HepG2 (cell line): ENCODE data around the gene SERTAD2. TPM values are rescaled to one million over a fixed set of nuclear protein-coding genes. Genes with fewer than 3 reads are reported as not detected.

ENCODE experiments used
- CEBPG ChIP-seq: IDR thresholded peaks from 2 replicates; pipeline ENCODE4 v1.6.1; 2016
- CHCHD3 ChIP-seq: sonication (generic); formaldehyde crosslinking; IDR thresholded peaks from 2 replicates; pipeline ENCODE4 v1.8.0; 2022; ENCODE audit warnings: mild to moderate bottlenecking, missing genetic modification reagents, moderate library complexity
- ESRRA ChIP-seq: sonication (generic); formaldehyde crosslinking; IDR thresholded peaks from 2 replicates; pipeline ENCODE4 v1.5.1; 2020; ENCODE audit warnings: mild to moderate bottlenecking, low read depth, missing genetic modification reagents
- HDAC1 ChIP-seq: sonication (generic); formaldehyde crosslinking; IDR thresholded peaks from 2 replicates; pipeline ENCODE4 v1.5.1; 2020; ENCODE audit warnings: mild to moderate bottlenecking, missing genetic modification reagents
- MIXL1 ChIP-seq: IDR thresholded peaks from 2 replicates; pipeline ENCODE4 v1.6.1; 2016
- NPAS2 ChIP-seq: sonication (generic); formaldehyde crosslinking; IDR thresholded peaks from 2 replicates; pipeline ENCODE4 v1.8.0; 2022; ENCODE audit warnings: mild to moderate bottlenecking, missing genetic modification reagents, borderline replicate concordance
- NR2F2 ChIP-seq: IDR thresholded peaks from 2 replicates; pipeline ENCODE4 v1.6.1; 2012; ENCODE audit warnings: low read depth, inconsistent platforms, borderline replicate concordance
- RCOR2 ChIP-seq: IDR thresholded peaks from 2 replicates; pipeline ENCODE4 v1.6.1; 2016; ENCODE audit warnings: missing biosample characterization, missing genetic modification reagents
- REXO4 ChIP-seq: sonication (generic); formaldehyde crosslinking; IDR thresholded peaks from 2 replicates; pipeline ENCODE4 v1.8.0; 2022; ENCODE audit warnings: missing genetic modification reagents, mild to moderate bottlenecking, borderline replicate concordance
- TAF1 ChIP-seq: sonication (generic); formaldehyde crosslinking; IDR thresholded peaks from 2 replicates; pipeline ENCODE4 v1.4.0; 2020; ENCODE audit warnings: missing genetic modification reagents
- TRIM24 ChIP-seq: sonication (generic); formaldehyde crosslinking; IDR thresholded peaks from 2 replicates; pipeline ENCODE4 v1.8.0; 2022; ENCODE audit warnings: mild to moderate bottlenecking, missing genetic modification reagents
- ZNF644 ChIP-seq: IDR thresholded peaks from 2 replicates; pipeline ENCODE4 v1.6.1; 2016; ENCODE audit warnings: low read depth
- ZNF746 ChIP-seq: sonication (generic); formaldehyde crosslinking; IDR thresholded peaks from 2 replicates; pipeline ENCODE4 v1.8.0; 2022; ENCODE audit warnings: mild to moderate bottlenecking, missing genetic modification reagents
- ZSCAN30 ChIP-seq: sonication (generic); formaldehyde crosslinking; IDR thresholded peaks from 2 replicates; pipeline ENCODE4 v1.5.0; 2020; ENCODE audit warnings: mild to moderate bottlenecking, missing genetic modification reagents
- ZSCAN5A ChIP-seq: sonication (generic); formaldehyde crosslinking; IDR thresholded peaks from 2 replicates; pipeline ENCODE4 v1.8.0; 2022; ENCODE audit warnings: mild to moderate bottlenecking, missing genetic modification reagents, borderline replicate concordance
- polyA plus RNA-seq, 8 experiments: library from polyadenylated mRNA; depleted of rRNA in 3 of 8; stranded (reverse) in 7 of 8; unstranded in 1 of 8; fragments of >200 nt; fragmentation: Illumina TruSeq in 4 of 8; extraction: Trizol in 4 of 8; gene quantifications; 2 replicates each; pipeline versions ENCODE4 v1.2.1 to v1.2.3, GENCODE V29; 2011 to 2016; ENCODE audit warnings: low read depth in 4 of 8, missing spikeins in 1 of 8, mixed read lengths in 1 of 8; ENCODE audit not compliant: insufficient read depth in 1 of 8
- total RNA-seq, 5 experiments: library from RNA; depleted of rRNA; stranded (reverse); fragments of >200 nt; fragmentation: Illumina TruSeq; extraction: Trizol; gene quantifications; 2 replicates each; pipeline ENCODE4 v1.2.3, GENCODE V29; 2016; ENCODE audit warnings: low read depth in 1 of 5
- TF ChIP-seq, protein P1 (sequence below): sonication (generic); formaldehyde crosslinking; IDR thresholded peaks from one replicate; pipeline ENCODE4 v1.5.1; 2020; ENCODE audit warnings: mild to moderate bottlenecking, missing genetic modification reagents; ENCODE audit errors: not compliant biosample characterization
- TF ChIP-seq, protein P2 (sequence below): sonication (generic); formaldehyde crosslinking; conservative IDR thresholded peaks from 2 replicates; pipeline ENCODE4 v1.4.0; 2020; ENCODE audit warnings: mild to moderate bottlenecking, missing genetic modification reagents, moderate library complexity

Gene SERTAD2
- total and polyA plus RNA-seq, 2 of the 13 experiments (the other 11 are each of a cell fraction or from before 2014, with no cell fraction given) = 6.7 to 22.6 TPM

GRCh38 chr2:64688909-64689308 is 35.2 kb upstream of the SERTAD2 start (continued):
- TF ChIP-seq, protein P1, sequence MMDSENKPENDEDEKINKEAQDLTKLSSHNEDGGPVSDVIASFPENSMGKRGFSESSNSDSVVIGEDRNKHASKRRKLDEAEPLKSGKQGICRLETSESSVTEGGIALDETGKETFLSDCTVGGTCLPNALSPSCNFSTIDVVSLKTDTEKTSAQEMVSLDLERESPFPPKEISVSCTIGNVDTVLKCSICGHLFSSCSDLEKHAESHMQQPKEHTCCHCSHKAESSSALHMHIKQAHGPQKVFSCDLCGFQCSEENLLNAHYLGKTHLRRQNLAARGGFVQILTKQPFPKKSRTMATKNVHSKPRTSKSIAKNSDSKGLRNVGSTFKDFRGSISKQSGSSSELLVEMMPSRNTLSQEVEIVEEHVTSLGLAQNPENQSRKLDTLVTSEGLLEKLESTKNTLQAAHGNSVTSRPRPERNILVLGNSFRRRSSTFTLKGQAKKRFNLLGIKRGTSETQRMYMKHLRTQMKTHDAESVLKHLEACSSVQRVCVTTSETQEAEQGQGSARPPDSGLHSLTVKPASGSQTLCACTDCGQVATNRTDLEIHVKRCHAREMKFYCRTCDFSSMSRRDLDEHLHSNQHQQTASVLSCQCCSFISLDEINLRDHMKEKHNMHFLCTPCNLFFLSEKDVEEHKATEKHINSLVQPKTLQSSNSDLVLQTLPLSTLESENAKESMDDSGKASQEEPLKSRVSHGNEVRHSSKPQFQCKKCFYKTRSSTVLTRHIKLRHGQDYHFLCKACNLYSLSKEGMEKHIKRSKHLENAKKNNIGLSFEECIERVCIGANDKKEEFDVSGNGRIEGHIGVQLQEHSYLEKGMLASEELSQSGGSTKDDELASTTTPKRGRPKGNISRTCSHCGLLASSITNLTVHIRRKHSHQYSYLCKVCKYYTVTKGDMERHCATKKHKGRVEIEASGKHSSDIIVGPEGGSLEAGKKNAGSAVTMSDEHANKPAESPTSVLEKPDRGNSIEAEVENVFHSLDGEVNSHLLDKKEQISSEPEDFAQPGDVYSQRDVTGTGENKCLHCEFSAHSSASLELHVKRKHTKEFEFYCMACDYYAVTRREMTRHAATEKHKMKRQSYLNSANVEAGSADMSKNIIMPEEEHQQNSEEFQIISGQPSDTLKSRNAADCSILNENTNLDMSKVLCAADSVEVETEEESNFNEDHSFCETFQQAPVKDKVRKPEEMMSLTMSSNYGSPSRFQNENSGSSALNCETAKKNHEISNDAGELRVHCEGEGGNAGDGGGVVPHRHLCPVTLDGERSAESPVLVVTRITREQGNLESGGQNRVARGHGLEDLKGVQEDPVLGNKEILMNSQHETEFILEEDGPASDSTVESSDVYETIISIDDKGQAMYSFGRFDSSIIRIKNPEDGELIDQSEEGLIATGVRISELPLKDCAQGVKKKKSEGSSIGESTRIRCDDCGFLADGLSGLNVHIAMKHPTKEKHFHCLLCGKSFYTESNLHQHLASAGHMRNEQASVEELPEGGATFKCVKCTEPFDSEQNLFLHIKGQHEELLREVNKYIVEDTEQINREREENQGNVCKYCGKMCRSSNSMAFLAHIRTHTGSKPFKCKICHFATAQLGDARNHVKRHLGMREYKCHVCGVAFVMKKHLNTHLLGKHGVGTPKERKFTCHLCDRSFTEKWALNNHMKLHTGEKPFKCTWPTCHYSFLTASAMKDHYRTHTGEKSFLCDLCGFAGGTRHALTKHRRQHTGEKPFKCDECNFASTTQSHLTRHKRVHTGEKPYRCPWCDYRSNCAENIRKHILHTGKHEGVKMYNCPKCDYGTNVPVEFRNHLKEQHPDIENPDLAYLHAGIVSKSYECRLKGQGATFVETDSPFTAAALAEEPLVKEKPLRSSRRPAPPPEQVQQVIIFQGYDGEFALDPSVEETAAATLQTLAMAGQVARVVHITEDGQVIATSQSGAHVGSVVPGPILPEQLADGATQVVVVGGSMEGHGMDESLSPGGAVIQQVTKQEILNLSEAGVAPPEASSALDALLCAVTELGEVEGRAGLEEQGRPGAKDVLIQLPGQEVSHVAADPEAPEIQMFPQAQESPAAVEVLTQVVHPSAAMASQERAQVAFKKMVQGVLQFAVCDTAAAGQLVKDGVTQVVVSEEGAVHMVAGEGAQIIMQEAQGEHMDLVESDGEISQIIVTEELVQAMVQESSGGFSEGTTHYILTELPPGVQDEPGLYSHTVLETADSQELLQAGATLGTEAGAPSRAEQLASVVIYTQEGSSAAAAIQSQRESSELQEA = no peak
- TF ChIP-seq CHCHD3 (CRISPR knock-in tag) = no peak
- TF ChIP-seq CEBPG = peak; percentile 81
- no peak for TF ChIP-seq REXO4 (CRISPR knock-in tag)
- peak; percentile 95 for TF ChIP-seq ZNF644 (CRISPR knock-in tag)
- TF ChIP-seq NR2F2 = peak; percentile 86
- no peak for TF ChIP-seq ZNF746
- peak; percentile 70 for TF ChIP-seq HDAC1 (CRISPR knock-in tag)
- peak; percentile 89 for TF ChIP-seq TRIM24 (CRISPR knock-in tag)
- TF ChIP-seq ZSCAN30 (CRISPR knock-in tag) = no peak
- TF ChIP-seq RCOR2 = peak; percentile 78
- TF ChIP-seq ESRRA = peak; percentile 60; the same call in 1 of the 2 replicates
- no peak for TF ChIP-seq ZSCAN5A
- TF ChIP-seq, protein P2, sequence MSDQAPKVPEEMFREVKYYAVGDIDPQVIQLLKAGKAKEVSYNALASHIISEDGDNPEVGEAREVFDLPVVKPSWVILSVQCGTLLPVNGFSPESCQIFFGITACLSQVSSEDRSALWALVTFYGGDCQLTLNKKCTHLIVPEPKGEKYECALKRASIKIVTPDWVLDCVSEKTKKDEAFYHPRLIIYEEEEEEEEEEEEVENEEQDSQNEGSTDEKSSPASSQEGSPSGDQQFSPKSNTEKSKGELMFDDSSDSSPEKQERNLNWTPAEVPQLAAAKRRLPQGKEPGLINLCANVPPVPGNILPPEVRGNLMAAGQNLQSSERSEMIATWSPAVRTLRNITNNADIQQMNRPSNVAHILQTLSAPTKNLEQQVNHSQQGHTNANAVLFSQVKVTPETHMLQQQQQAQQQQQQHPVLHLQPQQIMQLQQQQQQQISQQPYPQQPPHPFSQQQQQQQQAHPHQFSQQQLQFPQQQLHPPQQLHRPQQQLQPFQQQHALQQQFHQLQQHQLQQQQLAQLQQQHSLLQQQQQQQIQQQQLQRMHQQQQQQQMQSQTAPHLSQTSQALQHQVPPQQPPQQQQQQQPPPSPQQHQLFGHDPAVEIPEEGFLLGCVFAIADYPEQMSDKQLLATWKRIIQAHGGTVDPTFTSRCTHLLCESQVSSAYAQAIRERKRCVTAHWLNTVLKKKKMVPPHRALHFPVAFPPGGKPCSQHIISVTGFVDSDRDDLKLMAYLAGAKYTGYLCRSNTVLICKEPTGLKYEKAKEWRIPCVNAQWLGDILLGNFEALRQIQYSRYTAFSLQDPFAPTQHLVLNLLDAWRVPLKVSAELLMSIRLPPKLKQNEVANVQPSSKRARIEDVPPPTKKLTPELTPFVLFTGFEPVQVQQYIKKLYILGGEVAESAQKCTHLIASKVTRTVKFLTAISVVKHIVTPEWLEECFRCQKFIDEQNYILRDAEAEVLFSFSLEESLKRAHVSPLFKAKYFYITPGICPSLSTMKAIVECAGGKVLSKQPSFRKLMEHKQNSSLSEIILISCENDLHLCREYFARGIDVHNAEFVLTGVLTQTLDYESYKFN (CRISPR knock-in tag) = peak; percentile 38; the same call in 1 of the 2 replicates
- no peak for TF ChIP-seq NPAS2
- peak; percentile 75 for TF ChIP-seq MIXL1
- no peak for TF ChIP-seq TAF1 (CRISPR knock-in tag)
